NCI-H1930 (cell line): ENCODE measurements around the gene GRIK5.

Experiments
- DNase-seq, 2 experiments: peaks; one replicate each; lab custom pipeline; 2025; lab: John Stamatoyannopoulos, UW

Gene GRIK5

DNA sequence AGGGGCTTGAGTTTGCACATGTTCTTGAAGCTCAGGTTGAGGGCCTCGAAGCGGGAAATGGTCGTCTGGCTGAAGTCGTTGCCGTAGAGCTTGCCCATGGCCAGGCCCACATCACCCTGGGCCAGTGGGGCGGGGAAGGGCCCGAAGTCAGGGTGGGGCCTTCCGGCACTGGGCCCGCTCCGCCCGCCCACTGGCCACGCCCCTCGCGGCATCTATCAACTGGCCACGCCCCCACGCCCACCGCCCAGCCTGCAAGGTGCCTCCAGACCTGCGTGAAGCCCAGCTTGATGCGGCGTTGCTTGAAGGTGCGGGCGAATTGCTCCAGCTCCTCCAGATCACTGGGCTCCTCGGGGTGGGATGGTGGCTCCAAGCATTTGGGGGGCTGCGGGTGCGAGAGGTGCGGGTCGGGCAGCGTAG lies 25.8 kb upstream of the GRIK5 start:
- DNase-seq, result no peak

DNA sequence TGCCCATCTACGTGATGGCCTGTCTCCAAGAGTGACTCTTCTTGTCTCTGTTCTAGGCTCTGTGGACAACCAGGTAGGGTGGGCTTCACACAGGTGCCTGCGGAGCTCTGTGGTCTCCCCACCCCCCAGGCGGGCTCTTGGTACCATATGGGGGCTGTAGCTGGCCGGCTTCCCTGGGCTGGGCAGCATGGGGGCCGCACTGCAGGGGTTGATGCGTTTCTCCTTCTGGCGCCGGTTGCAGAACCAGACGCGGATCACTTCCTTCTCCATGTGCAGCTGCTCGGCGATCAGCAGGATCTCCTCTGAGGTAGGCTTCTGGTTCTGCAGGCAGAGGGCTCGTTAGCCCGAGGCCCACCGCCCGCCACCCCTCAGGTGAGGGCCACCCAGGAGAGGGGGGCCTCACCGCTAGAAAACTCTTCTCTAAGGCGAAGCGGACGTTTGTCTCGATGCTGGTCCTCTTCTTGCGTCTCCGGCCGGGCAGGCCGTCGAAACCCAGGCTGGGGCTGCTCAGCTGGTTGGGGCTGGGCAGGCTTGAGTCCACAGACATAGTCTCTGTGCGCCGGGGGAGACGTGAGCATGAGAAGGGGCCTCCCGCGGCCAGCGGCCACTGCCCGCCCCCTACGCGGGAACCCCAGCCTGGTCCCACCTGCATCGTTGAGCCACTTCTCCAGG lies 25.3 kb upstream of the GRIK5 start:
- no peak for DNase-seq

DNA sequence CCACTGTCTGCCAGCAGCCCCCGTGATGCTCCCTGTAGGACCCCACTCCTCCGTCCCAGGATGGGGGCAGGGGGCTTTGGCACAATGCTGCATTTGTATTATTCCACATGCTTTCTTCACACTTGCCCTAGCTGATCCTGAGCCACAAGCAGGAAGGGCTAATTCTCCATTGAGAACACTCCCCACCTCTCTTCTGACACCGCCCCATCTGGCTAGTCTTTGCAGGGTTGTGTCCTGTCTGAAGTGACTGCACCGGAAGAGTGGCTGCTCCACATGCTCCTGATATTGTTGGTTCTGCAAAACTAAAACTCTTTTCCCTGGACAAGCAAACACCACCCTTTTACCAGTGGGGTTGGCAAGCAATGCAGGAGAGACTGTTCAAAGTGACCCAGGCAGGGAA lies 23.9 kb upstream of the GRIK5 start:
- no peak for DNase-seq

DNA sequence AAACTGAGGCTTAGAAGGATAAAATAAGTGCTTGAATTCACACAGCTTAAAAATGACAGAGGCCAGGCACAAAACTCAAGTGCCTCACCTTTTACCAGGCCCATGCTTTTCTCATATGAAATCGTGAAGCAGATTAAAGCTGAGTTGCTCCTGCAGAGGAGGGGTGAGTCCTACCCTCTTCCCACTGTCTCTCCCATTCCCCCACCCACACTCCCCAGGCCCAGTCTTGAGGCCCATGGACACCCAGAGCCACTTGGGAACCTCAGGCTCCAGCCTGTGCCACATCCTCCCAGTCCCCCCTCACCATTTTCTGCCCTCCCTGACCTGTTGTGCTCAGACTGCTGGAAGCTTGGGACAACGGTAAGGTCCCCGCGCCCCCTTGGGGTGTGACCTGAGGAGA lies 23.5 kb upstream of the GRIK5 start:
- DNase-seq, result no peak

DNA sequence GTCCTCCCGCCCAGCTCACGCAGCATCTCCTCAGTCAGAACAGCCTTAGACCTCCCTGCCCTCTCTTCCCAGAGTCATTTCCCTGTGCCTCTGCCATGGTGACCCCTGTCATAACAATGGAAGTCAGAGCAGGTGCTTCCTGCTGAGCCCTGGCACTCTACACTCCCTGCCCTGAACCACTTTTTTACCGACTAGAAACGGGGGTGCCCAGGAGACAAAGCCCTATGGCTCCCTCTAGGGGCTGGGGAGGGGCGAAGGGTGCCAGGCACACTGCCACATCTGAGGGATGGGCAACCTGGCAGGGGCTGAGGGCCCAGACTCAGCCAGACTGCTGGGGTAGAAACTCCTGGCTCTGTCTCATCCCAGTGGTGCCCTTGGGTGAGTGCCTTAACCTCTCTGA lies 22.3 kb upstream of the GRIK5 start:
- peak in 1 of 2 experiments; percentile 42 for DNase-seq

DNA sequence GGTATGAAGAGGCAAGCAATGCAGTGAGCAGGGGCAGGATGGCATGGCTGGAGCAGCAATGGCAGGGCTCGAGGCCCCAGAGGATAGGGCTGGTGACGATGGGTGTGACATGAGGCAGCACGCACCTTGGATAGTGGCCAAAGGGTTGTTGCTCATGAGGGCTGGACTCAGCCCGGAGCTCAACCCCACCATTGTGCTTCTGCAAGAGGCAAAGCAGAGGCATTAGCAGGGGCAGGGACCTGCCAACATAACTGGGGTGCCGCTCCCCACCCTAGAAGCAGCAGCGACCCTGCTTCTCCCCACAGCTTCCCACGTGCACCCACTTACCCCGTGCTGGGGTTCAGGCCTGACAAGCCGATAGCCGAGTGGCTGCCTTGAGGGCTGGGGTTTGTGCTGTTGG lies 21.7 kb upstream of the GRIK5 start:
- no peak for DNase-seq

DNA sequence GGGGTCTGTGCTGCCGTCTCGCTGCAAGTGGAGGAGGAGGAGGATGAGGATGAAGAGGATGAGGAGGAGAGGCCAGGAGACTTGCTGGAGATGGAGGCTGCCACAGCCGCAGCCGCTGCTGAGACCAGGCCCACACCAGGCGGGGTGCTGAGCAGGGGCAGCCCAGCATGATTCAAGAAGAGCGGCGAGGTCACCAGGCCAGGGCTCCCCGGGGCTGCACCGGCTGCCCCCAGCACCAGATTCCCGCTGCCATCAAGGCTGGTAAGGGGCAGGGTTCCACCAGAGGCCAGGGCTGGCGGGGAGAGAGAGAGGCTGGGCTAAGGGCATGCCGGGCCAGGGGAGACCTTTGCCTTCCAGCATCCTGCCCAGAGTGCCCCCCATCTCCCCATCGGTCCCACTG lies 21.3 kb upstream of the GRIK5 start:
- DNase-seq, result no peak

DNA sequence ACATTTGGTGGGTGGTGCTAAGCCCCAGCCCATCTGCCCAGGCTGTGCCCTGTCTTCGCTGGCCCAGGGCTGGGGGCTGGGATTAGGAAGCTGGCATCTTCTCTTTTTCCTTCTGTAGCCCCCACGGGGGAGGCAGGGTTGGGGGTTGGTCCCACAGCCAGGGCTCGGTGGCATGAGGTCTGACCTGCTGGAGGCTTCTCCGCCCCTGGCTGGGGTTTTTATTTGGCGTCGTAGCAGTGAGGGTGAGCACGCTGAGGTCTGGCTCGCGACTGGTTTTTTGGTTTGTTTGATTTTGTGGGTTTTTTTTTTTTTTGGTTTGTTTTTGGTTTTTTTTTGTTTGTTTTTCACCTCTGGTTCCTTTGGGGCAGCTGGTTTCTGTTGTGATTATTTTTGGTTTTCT lies 20.7 kb upstream of the GRIK5 start:
- DNase-seq, result no peak

DNA sequence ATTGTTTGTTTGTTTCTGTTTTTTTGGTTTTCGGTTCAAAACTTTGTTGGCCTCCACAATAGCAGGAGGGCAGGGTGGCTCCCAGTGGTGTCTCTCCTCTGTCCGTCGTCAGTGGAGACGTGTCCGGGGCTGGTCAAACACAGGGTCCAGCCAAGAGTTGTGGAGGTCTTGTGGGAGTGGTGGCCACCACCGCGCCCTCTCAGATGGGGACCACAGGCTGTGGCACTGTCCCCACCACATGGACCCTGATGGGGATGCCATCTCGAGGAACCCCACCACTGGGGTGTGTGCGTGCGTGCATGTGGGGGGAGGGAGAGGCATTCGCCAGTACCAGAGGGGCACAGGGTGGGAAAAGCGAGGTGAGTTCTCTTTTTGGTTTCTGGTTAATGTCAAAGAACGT lies 19.8 kb upstream of the GRIK5 start:
- DNase-seq, result no peak

DNA sequence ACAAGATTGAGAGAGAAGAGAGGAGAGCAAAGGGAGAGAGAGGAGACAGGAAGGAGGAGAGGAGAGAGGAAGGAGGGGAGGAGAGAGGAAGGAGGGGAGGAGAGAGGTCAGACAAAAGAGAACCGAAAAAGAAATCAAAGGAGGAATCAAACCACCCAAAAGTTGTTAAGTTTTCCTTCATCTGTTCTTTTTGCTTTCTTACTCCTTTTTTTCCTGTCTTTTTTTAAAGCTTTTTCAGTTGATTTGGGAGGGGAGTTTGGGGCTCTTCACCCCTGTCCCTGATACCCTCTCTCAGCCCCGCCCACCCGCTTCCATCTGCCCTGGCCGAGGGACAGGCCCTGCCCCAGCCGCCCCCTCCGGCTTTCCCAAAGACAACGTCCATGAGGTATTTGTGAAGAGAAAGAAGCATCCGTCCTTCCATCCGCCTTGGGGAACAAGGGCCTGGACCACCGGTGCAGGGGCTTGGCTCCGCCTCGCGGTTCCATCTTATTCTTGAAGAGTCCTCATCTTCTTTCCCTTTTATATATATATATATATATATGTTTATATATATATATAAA lies 19.3 kb upstream of the GRIK5 start:
- DNase-seq, result no peak

DNA sequence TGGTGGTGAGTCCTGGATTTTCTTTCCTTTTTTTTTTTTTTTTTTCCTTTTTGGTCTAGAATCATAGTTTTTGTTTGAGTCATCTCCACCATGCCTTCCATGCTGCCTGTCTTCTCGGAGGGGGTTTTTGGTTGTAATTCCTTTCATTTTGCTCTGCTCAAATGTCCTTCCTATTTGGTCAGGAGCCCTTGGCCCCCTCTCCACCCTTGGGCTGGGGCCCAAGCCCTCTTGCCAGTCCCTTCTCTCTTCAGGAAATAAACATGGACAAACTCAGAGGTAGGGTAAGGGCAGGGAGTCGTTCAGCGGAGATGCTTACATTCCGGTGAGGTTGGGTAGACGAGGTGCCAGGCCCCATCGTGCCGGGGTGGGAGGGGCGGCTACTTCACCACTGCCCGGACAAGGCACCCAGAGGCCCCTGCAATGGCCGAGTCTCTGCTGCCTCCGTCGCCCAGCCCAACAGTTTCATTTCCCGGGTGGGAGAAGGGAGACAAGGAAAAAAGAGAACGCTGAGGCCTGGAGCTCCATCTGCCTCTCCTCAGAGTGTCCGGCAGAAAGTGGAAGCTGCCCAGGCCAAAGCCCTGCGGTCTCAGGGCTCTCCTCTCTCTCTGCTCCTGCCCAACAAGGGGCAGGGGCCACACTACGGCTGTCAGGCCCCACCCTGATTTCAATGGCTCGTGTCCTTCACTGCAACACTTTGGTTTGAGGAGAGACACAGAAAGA lies 18.6 kb upstream of the GRIK5 start:
- no peak for DNase-seq

DNA sequence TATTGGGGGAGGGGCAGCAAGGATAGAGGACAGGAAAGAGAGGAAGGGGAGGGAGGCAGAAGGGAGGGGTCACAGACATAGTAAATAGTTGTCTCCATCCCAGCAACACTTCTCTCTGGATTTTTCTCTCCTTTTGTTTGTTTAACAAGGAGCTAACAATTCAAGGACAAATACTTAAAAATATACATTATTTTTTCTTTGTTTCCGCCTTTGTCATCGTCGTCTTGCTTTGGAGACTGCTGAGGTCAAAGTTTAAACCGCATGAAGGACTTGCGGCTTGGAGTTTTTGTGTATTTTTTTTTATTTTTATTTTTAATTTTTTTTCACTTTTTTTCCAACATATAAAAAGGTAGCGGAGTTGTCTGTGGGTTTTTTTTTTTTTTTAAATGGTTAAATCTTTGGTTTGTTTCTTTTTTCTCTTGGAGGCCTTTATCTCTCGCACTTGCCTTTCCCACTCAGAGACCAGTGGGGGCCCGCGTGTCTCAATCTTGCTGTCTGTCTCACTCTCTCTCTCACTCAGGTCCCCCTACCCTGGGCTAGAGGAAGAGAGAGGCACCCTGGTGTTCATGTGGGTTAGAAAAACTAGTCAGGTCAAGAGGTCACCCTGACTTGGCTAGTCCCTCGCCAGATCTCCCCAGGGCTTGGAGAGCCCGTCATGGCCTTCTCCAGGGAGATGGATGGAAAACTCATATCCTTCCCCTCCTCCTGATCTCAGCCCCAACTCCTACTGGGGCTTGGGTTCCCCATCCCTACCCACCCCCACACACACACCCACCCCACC lies 17.0 kb upstream of the GRIK5 start:
- DNase-seq, result no peak

DNA sequence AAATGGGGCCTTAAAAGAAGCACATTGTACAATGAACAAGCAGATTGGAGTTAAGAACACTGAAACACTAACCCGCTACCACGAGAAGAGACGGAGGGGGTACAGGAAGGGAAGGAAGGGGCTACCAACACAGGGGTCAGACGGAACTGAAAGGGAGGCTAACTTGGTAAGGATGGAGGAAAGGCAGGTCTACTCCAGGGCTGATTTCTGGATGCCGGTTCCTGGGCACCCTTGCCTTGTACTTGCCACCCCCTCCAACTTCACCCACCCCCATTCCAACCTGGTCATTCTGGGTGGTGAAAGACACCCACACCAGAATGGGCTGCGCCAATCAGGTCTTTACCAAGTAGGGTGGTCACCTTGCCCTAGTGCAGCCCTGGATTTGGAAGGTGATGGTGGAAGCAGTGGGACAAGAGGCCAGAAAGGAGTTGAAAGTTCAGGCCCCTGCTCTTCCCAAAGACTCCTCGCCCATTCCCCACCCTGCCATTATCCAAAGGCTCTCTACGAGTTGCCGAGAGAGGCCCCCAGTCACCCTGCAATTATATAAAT lies 16.3 kb upstream of the GRIK5 start:
- DNase-seq, result no peak

DNA sequence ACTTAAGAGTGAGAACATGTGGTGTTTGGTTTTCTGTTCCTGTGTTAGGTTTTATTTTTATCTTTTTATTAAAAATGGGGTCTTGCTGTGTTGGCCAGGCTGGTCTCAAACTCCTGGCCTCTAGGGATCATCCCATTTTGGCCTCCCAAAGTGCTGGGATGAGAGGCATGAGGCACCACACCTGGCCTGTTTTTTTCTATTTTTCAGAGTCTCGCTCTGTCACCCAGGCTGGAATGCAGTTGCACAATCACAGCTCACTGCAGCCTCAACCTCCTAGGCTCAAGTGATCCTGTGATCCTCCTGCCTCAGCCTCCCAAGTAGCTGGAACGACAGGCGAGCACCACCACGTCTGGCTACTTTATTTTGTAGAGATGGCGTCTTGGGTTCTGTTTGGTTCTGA lies 13.5 kb upstream of the GRIK5 start:
- DNase-seq, result no peak

DNA sequence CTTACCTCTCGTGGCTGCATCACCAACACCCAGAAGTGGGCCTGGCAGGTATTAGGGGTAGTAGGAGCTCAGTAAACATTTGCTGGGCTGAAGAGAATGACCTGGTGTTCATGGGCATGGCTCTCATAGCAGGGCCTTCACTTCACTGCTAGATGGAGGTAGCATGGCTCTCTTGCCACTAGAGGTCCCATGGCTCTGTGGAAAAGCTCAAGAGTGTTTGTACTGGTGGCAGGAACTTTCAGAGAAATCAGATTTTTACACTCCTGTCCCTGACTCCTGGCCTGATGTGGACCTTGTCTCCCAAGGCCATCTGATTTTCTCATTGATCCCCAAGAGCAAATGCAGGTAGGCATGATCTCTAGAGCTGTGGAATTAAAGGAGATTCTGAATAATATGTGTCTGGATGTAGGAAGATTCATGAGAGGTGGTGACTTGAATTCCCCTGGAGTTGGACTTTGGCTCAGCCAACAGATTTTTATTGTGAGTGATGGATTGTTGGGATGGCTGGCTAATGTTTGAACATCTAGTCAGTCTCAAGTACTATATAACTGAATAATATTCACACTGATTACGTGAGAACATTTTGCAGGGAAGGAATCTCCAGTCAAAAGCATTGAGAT lies 11.7 kb upstream of the GRIK5 start:
- peak in 1 of 2 experiments; percentile 14 for DNase-seq

DNA sequence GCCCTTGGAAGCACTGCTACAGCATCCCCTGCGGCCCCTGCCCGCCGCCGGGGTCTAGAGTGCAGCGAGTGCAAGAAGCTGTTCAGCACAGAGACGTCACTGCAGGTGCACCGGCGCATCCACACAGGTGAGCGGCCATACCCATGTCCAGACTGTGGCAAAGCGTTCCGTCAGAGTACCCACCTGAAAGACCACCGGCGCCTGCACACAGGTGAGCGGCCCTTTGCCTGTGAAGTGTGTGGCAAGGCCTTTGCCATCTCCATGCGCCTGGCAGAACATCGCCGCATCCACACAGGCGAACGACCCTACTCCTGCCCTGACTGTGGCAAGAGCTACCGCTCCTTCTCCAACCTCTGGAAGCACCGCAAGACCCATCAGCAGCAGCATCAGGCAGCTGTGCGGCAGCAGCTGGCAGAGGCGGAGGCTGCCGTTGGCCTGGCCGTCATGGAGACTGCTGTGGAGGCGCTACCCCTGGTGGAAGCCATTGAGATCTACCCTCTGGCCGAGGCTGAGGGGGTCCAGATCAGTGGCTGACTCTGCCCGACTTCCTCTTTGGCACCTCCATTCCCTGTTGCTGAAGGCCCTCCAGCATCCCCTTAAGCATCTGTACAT lies 10.9 kb upstream of the GRIK5 start:
- no peak for DNase-seq

DNA sequence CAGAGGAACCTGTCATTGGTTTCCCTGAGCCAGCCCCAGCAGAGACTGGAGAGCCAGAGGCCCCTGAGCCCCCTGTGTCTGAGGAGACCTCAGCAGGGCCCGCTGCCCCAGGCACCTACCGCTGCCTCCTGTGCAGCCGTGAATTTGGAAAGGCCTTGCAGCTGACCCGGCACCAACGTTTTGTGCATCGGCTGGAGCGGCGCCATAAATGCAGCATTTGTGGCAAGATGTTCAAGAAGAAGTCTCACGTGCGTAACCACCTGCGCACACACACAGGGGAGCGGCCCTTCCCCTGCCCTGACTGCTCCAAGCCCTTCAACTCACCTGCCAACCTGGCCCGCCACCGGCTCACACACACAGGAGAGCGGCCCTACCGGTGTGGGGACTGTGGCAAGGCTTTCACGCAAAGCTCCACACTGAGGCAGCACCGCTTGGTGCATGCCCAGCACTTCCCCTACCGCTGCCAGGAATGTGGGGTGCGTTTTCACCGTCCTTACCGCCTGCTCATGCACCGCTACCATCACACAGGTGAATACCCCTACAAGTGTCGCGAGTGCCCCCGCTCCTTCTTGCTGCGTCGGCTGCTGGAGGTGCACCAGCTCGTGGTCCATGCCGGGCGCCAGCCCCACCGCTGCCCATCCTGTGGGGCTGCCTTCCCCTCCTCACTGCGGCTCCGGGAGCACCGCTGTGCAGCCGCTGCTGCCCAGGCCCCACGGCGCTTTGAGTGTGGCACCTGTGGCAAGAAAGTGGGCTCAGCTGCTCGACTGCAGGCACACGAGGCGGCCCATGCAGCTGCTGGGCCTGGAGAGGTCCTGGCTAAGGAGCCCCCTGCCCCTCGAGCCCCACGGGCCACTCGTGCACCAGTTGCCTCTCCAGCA lies 10.1 kb upstream of the GRIK5 start:
- no peak for DNase-seq

DNA sequence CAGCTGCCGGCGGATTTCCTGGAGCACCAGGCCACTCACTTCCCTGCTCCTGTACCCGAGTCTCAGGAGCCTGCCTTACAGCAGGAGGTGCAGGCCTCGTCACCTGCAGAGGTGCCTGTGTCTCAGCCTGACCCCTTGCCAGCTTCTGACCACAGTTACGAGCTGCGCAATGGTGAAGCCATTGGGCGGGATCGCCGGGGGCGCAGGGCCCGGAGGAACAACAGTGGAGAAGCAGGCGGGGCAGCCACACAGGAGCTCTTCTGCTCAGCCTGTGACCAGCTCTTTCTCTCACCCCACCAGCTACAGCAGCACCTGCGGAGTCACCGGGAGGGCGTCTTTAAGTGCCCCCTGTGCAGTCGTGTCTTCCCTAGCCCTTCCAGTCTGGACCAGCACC lies 9.3 kb upstream of the GRIK5 start:
- no peak for DNase-seq

DNA sequence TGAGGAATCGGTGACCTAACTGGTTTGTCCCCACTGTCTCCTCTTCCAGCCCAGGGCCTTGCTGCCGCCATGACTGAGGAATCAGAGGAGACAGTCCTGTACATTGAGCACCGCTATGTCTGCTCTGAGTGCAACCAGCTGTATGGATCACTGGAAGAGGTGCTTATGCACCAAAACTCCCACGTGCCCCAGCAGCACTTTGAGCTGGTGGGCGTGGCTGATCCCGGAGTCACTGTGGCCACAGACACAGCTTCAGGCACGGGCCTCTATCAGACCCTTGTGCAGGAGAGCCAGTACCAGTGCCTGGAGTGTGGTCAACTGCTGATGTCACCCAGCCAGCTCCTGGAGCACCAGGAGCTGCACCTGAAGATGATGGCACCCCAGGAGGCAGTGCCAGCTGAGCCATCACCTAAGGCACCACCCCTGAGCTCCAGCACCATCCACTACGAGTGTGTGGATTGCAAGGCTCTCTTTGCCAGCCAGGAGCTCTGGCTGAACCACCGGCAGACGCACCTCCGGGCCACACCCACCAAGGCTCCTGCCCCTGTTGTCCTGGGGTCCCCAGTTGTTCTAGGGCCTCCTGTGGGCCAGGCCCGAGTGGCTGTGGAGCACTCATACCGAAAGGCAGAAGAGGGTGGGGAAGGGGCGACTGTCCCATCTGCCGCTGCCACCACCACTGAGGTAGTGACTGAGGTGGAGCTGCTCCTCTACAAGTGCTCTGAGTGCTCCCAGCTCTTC lies 8.7 kb upstream of the GRIK5 start:
- no peak for DNase-seq

DNA sequence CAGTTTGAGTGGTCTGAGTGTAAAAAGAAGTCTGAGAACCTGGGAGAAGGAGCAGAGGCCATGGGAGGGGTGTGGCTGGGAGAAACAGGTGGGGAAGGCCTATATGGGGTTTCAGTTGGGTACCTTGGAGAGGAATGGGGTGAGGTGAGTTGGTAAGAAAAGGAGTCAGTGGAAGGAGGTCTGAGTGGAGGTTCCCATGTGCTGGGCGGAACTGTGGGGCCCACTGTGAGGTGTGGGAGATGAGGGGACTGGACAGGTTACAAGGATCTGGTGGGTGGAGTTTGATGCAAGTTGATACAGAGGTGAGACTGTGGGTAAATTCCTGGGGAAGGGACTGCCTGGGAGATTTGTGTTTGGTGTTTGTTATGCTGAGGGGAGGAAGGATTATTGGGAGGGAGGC lies 8.1 kb upstream of the GRIK5 start:
- DNase-seq, result no peak
